GM12891 (cell line): ENCODE measurements around the gene SP100.

ENCODE experiments used
- DNase-seq: peaks from one replicate; pipeline ENCODE4 v3.0.0; 2011; ENCODE audit warnings: low spot score; ENCODE audit not compliant: insufficient read length
- FAIRE-seq: peaks from 2 replicates; lab custom pipeline; 2011; peaks lifted over from hg19 to GRCh38; lab: Jason Lieb, UNC
- PAX5 ChIP-seq: IDR thresholded peaks from 2 replicates; pipeline ENCODE4 v1.6.1; 2011; ENCODE audit warnings: low read length, moderate library complexity, mild to moderate bottlenecking; ENCODE audit not compliant: insufficient read depth, severe bottlenecking
- POLR2A ChIP-seq: IDR thresholded peaks from 2 replicates; pipeline ENCODE4 v1.6.1; 2011; ENCODE audit warnings: low read depth, low read length, control low read depth
- POLR2AphosphoS5 ChIP-seq: IDR thresholded peaks from 2 replicates; pipeline ENCODE4 v1.6.1; 2011; ENCODE audit warnings: low read depth, low read length, control low read depth
- POU2F2 ChIP-seq: IDR thresholded peaks from 2 replicates; pipeline ENCODE4 v1.6.1; 2011; ENCODE audit warnings: low read depth, mild to moderate bottlenecking, control low read depth, low read length, moderate library complexity
- SPI1 ChIP-seq: IDR thresholded peaks from 2 replicates; pipeline ENCODE4 v1.6.1; 2011; ENCODE audit warnings: low read depth, low read length, control low read depth
- TAF1 ChIP-seq: IDR thresholded peaks from 2 replicates; pipeline ENCODE4 v1.6.1; 2011; ENCODE audit warnings: low read depth, low read length, control low read depth

Gene SP100

GRCh38 chr2:230564805-230565779, 149.1 kb downstream of the SP100 start:
- FAIRE-seq (peak; percentile 93), DNase-seq (no peak)
- TF ChIP-seq SPI1 (peak; percentile 94), PAX5 (no peak)

GRCh38 chr2:230569298-230569697, 153.3 kb downstream of the SP100 start:
- DNase-seq: no peak
- FAIRE-seq: no peak

GRCh38 chr2:230570987-230571386, 155.0 kb downstream of the SP100 start:
- TF ChIP-seq POU2F2: no peak
- no peak for FAIRE-seq

More at GRCh38 chr2:230569298-230569697, 153.3 kb downstream of the SP100 start:
- TF ChIP-seq POLR2A (no peak), POU2F2 (no peak), POLR2AphosphoS5 (no peak), SPI1 (no peak)

GRCh38 chr2:230575642-230576324, 159.8 kb downstream of the SP100 start:
- TF ChIP-seq POLR2A (no peak), POU2F2 (no peak), PAX5 (no peak), TAF1 (no peak), SPI1 (no peak), POLR2AphosphoS5 (no peak)
- no peak for FAIRE-seq
- no peak for DNase-seq

More at GRCh38 chr2:230570987-230571386, 155.0 kb downstream of the SP100 start:
- DNase-seq: no peak

- TF ChIP-seq POLR2AphosphoS5 (no peak), SPI1 (no peak), POU2F2 (no peak), POLR2A (no peak), PAX5 (no peak), TAF1 (no peak)
- no peak for DNase-seq
- FAIRE-seq: no peak
These were observed 161.1 kb downstream of the SP100 start for GRCh38 chr2:230577114-230577513.

- no peak for FAIRE-seq
- no peak for DNase-seq
- TF ChIP-seq POU2F2 (no peak), SPI1 (peak; percentile 83)
These were observed 162.1 kb downstream of the SP100 start for GRCh38 chr2:230578106-230578505.

- DNase-seq (no peak), FAIRE-seq (peak; percentile 94)
These were observed 166.9 kb downstream of the SP100 start for GRCh38 chr2:230582851-230583283.

GRCh38 chr2:230583581-230583980, 167.6 kb downstream of the SP100 start:
- FAIRE-seq: no peak
- TF ChIP-seq TAF1 (no peak), SPI1 (no peak), PAX5 (no peak)

More at GRCh38 chr2:230582851-230583283, 166.9 kb downstream of the SP100 start:
- peak; percentile 85 for TF ChIP-seq SPI1
- 0 out of 2 replicates have a peak, but pooled peaks have one; percentile 14 for TF ChIP-seq POU2F2
- TF ChIP-seq POLR2AphosphoS5: peak; percentile 50; the same call in 1 of the 2 replicates
- TF ChIP-seq PAX5: no peak

GRCh38 chr2:230586328-230586982, 170.5 kb downstream of the SP100 start:
- FAIRE-seq: no peak
- DNase-seq: no peak
- TF ChIP-seq TAF1 (no peak), POLR2A (no peak), PAX5 (no peak), POU2F2 (no peak), POLR2AphosphoS5 (no peak), SPI1 (no peak)

More at GRCh38 chr2:230583581-230583980, 167.6 kb downstream of the SP100 start:
- DNase-seq: no peak

- FAIRE-seq: no peak
These were observed 173.0 kb downstream of the SP100 start for GRCh38 chr2:230589025-230589424.

More at GRCh38 chr2:230589025-230589424, 173.0 kb downstream of the SP100 start:
- DNase-seq: no peak
- no peak for TF ChIP-seq POU2F2
- no peak for TF ChIP-seq POLR2A
- TF ChIP-seq TAF1: no peak
- no peak for TF ChIP-seq PAX5
- no peak for TF ChIP-seq POLR2AphosphoS5
- TF ChIP-seq SPI1: no peak
